CD14-positive monocyte (primary cell): ENCODE data around the gene BAHCC1. TPM values are rescaled to one million over a fixed set of nuclear protein-coding genes. Genes with fewer than 3 reads are reported as not detected.
A peak's percentile ranks its signal among the peaks of the same experiment; 100 is the strongest.

Experiments used
- DNase-seq, 3 donors: peaks; one replicate each; pipeline ENCODE4 v3.0.0-alpha.2; 2011 to 2022
- H2AFZ ChIP-seq: 2 replicates; pipeline ENCODE4 v1.6.0; 2012; ENCODE audit warnings: mild to moderate bottlenecking, low read depth, low read length, inconsistent platforms; ENCODE audit not compliant: insufficient read depth, poor library complexity, severe bottlenecking
- H3K27ac ChIP-seq, 2 donors: 1 replicate in 1 of 2; 2 replicates in 1 of 2; pipeline ENCODE4 v1.5.1; 2012 to 2013; ENCODE audit warnings: low read length in 2 of 2, control low read depth in 1 of 2, inconsistent platforms in 1 of 2, low read depth in 1 of 2, mild to moderate bottlenecking in 1 of 2
- H3K27me3 ChIP-seq, 2 donors: one replicate each; pipeline versions ENCODE4 v1.6.0 to v1.6.1; 2011 to 2013; ENCODE audit warnings: low read length in 2 of 2; ENCODE audit not compliant: control insufficient read depth in 2 of 2, insufficient read depth in 2 of 2
- H3K36me3 ChIP-seq, 2 donors: replicated peaks in 1 of 2; 1 replicate in 1 of 2; 2 replicates in 1 of 2; pipeline versions ENCODE4 v1.5.1 to v1.6.1; 2012 to 2013; ENCODE audit warnings: low read length in 2 of 2, control low read depth in 1 of 2, inconsistent platforms in 1 of 2, mild to moderate bottlenecking in 1 of 2; ENCODE audit not compliant: insufficient read depth in 2 of 2, control insufficient read depth in 1 of 2
- H3K4me1 ChIP-seq, 2 donors: 1 replicate in 1 of 2; 2 replicates in 1 of 2; pipeline versions ENCODE4 v1.5.1 to v1.6.1; 2012 to 2013; ENCODE audit warnings: low read length in 2 of 2, control low read depth in 1 of 2, inconsistent platforms in 1 of 2, mild to moderate bottlenecking in 1 of 2, moderate library complexity in 1 of 2; ENCODE audit not compliant: insufficient read depth in 2 of 2, control insufficient read depth in 1 of 2
- H3K4me2 ChIP-seq: replicated peaks from 2 replicates; pipeline ENCODE3; 2012; ENCODE audit warnings: low read length, moderate library complexity, mild to moderate bottlenecking; ENCODE audit not compliant: poor library complexity, severe bottlenecking; ENCODE audit errors: extremely low read depth
- H3K4me3 ChIP-seq, 3 experiments: fragments of 200-600 bp in 1 of 3; sonication (generic) in 1 of 3; replicated peaks in 1 of 3; 1 replicate in 2 of 3; 2 replicates in 1 of 3; pipeline ENCODE4 v1.5.1; 2011 to 2013; ENCODE audit warnings: low read length in 3 of 3, mild to moderate bottlenecking in 3 of 3, control low read depth in 2 of 3, low read depth in 2 of 3, inconsistent platforms in 1 of 3, moderate library complexity in 1 of 3
- H3K79me2 ChIP-seq: 2 replicates; pipeline ENCODE4 v1.6.0; 2012; ENCODE audit warnings: mild to moderate bottlenecking, control low read depth, inconsistent platforms, low read length, moderate library complexity; ENCODE audit not compliant: insufficient read depth
- H3K9ac ChIP-seq: 2 replicates; pipeline ENCODE4 v1.6.0; 2017; ENCODE audit warnings: low read length, mild to moderate bottlenecking; ENCODE audit not compliant: insufficient read depth, poor library complexity, severe bottlenecking
- H3K9me3 ChIP-seq, 2 donors: replicated peaks in 1 of 2; 1 replicate in 1 of 2; 2 replicates in 1 of 2; pipeline versions ENCODE4 v1.5.1 to v1.6.1; 2012 to 2013; ENCODE audit warnings: low read length in 2 of 2, control low read depth in 1 of 2; ENCODE audit not compliant: control insufficient read depth in 1 of 2, insufficient read depth in 1 of 2
- H4K20me1 ChIP-seq: 2 replicates; pipeline ENCODE4 v1.6.0; 2012; ENCODE audit warnings: mild to moderate bottlenecking, low read length, control low read depth, moderate library complexity; ENCODE audit not compliant: insufficient read depth
- H3K27ac Mint-ChIP-seq, 7 donors: one replicate each; pipeline ENCODE4 v1.8.0; 2020; ENCODE audit warnings: mild to moderate bottlenecking in 7 of 7, mixed read lengths in 7 of 7, moderate library complexity in 6 of 7, inconsistent platforms in 2 of 7
- H3K27me3 Mint-ChIP-seq, 3 donors: one replicate each; pipeline ENCODE4 v1.8.0; 2021 to 2022; ENCODE audit warnings: low read depth in 3 of 3, mild to moderate bottlenecking in 3 of 3, mixed read lengths in 3 of 3, moderate library complexity in 3 of 3, inconsistent platforms in 1 of 3
- H3K36me3 Mint-ChIP-seq, 2 donors: one replicate each; pipeline ENCODE4 v1.8.0; 2020; ENCODE audit warnings: mixed read lengths in 2 of 2, inconsistent platforms in 1 of 2, mild to moderate bottlenecking in 1 of 2
- H3K4me1 Mint-ChIP-seq: one replicate; pipeline ENCODE4 v1.8.0; 2020; ENCODE audit warnings: mild to moderate bottlenecking, mixed read lengths
- H3K4me3 Mint-ChIP-seq, 2 donors: one replicate each; pipeline ENCODE4 v1.8.0; 2020; ENCODE audit warnings: mild to moderate bottlenecking in 2 of 2, mixed read lengths in 2 of 2, moderate library complexity in 1 of 2
- H3K9me3 Mint-ChIP-seq, 7 donors: one replicate each; pipeline ENCODE4 v1.8.0; 2020 to 2022; ENCODE audit warnings: mixed read lengths in 7 of 7, mild to moderate bottlenecking in 6 of 7, moderate library complexity in 6 of 7, inconsistent platforms in 2 of 7
- CTCF ChIP-seq: fragments of 200-600 bp; IDR thresholded peaks from one replicate; pipeline ENCODE4 v1.8.0; 2022; ENCODE audit warnings: antibody characterized with exemption, mild to moderate bottlenecking
- WGBS: methylation state at CpG from one replicate; pipeline ENCODE4 v1.1.5; 2013; ENCODE audit warnings: missing lambda C conversion rate; ENCODE audit not compliant: insufficient coverage; 5-methylcytosine and 5-hydroxymethylcytosine counted together
- intact Hi-C, 2 donors: fragments of 100-400 bp; cut with micrococcal nuclease; formaldehyde crosslinking; loops; one replicate each; pipeline versions ENCODE4 v1.15.0 to v1.15.1; 2023
- polyA plus RNA-seq, 3 donors: library from polyadenylated mRNA; depleted of rRNA in 1 of 3; unstranded in 2 of 3; stranded (reverse) in 1 of 3; fragments of 300-500 nt in 2 of 3; fragments of >200 nt in 1 of 3; fragmentation: Illumina TruSeq in 2 of 3; gene quantifications; 1 replicate in 2 of 3; 2 replicates in 1 of 3; pipeline ENCODE4 v1.2.3, GENCODE V29; 2012 to 2021

The BAHCC1 gene
- polyA plus RNA-seq, 3 donors: 0.11 to 8.8 (median 0.27) TPM

GRCh38 chr17:81488276-81488860, 93.1 kb downstream of the BAHCC1 start:
- Histone ChIP-seq H4K20me1 (no peaks in the 10 kb centered on the region), H2AFZ (peak overlapping the region; percentile 89), H3K9me3 (no peaks in the 10 kb centered on the region), H3K36me3 (no peaks in the 10 kb centered on the region), H3K79me2 (no peaks in the 10 kb centered on the region), H3K9ac (peak overlapping the region; percentile 87), H3K27ac (peak overlapping the region in 1 of 2 donors; percentile 83), H3K4me1 (peaks cover 33 to 46% of the 10 kb centered on the region in 2 donors), H3K27me3 (peaks cover 0 to 14% of the 10 kb centered on the region in 2 donors), H3K4me2 (peak overlapping the region; percentile 79), H3K4me3 (peak overlapping the region; percentile 48 to 72 (median 59))
- no peak for TF ChIP-seq CTCF
- no peak overlapping the region for H3K27ac Mint-ChIP-seq
- intact Hi-C loops: loop anchor here in 1 of 2 donors (10.0 kb wide), 1 partner anchor 204 kb away; no protein-coding TSS in a partner anchor
- peak overlapping the region in 1 of 2 donors; percentile 21 for H3K4me3 Mint-ChIP-seq
- no peaks in the 10 kb centered on the region for H3K36me3 Mint-ChIP-seq
- 12% methylated on average over 52 of the region's 52 CpGs for WGBS
- peaks cover 13 to 39% (median 26%) of the 10 kb centered on the region in 3 donors for H3K27me3 Mint-ChIP-seq
- H3K9me3 Mint-ChIP-seq: peaks cover 0 to 3% (median 0%) of the 10 kb centered on the region in 7 donors
- no peak for DNase-seq
- peaks cover 23% of the 10 kb centered on the region for H3K4me1 Mint-ChIP-seq

- 91% methylated on average over 24 of the region's 27 CpGs for WGBS
- peaks cover 14 to 39% (median 24%) of the 10 kb centered on the region in 3 donors for H3K27me3 Mint-ChIP-seq
- peak overlapping the region in 3 of 7 donors; percentile 15 to 54 (median 53) for H3K27ac Mint-ChIP-seq
- peaks cover 0 to 3% (median 0%) of the 10 kb centered on the region in 7 donors for H3K9me3 Mint-ChIP-seq
- intact Hi-C loops: loop anchor here in 1 of 2 donors (10.0 kb wide), 1 partner anchor 205 kb away; no protein-coding TSS in a partner anchor
- H3K4me1 Mint-ChIP-seq: peaks cover 20% of the 10 kb centered on the region
- Histone ChIP-seq H3K36me3 (no peaks in the 10 kb centered on the region), H3K4me1 (peaks cover 25 to 36% of the 10 kb centered on the region in 2 donors), H3K79me2 (no peaks in the 10 kb centered on the region), H2AFZ (no peak overlapping the region), H4K20me1 (no peaks in the 10 kb centered on the region), H3K27me3 (peaks cover 0 to 9% of the 10 kb centered on the region in 2 donors), H3K9ac (no peak overlapping the region), H3K27ac (no peak overlapping the region), H3K4me3 (no peak overlapping the region), H3K9me3 (no peaks in the 10 kb centered on the region), H3K4me2 (no peak overlapping the region)
- H3K4me3 Mint-ChIP-seq: peak overlapping the region; percentile 2 to 29
- no peaks in the 10 kb centered on the region for H3K36me3 Mint-ChIP-seq
- TF ChIP-seq CTCF: no peak
- no peak for DNase-seq
Observed at GRCh38 chr17:81489012-81489997, 94.0 kb downstream of the BAHCC1 start.
